T-helper 1 cell treated with Interleukin-12 subunit alpha and Interleukin-12 subunit beta and Interleukin-4 antibody, amounts not matched to agents 30 μg/mL and 1 μg/mL, for 36 hours (primary cell): ENCODE data around the gene SUPT6H.

Source experiments
- H3K27ac Mint-ChIP-seq: one replicate; pipeline ENCODE4 v1.8.0; 2021; ENCODE audit warnings: mild to moderate bottlenecking, mixed read lengths
- H3K27me3 Mint-ChIP-seq: one replicate; pipeline ENCODE4 v1.8.0; 2021; ENCODE audit warnings: low read depth, mixed read lengths
- H3K36me3 Mint-ChIP-seq: one replicate; pipeline ENCODE4 v1.8.0; 2021; ENCODE audit warnings: low read depth, mixed read lengths
- H3K4me1 Mint-ChIP-seq: one replicate; pipeline ENCODE4 v1.8.0; 2021; ENCODE audit warnings: low read depth, mixed read lengths
- H3K4me3 Mint-ChIP-seq: one replicate; pipeline ENCODE4 v1.8.0; 2021; ENCODE audit warnings: mild to moderate bottlenecking, moderate library complexity, mixed read lengths
- H3K9me3 Mint-ChIP-seq: one replicate; pipeline ENCODE4 v1.8.0; 2021; ENCODE audit warnings: mixed read lengths

Gene SUPT6H

GRCh38 chr17:28665994-28666393, 4.0 kb downstream of the SUPT6H start:
- H3K9me3 Mint-ChIP-seq = no peaks in the 10 kb centered on the region
- peaks cover 25% of the 10 kb centered on the region for H3K36me3 Mint-ChIP-seq
- H3K4me3 Mint-ChIP-seq = no peak overlapping the region
- H3K27ac Mint-ChIP-seq = peak overlapping the region; percentile 12
- peaks cover 40% of the 10 kb centered on the region for H3K4me1 Mint-ChIP-seq
- no peaks in the 10 kb centered on the region for H3K27me3 Mint-ChIP-seq

- H3K9me3 Mint-ChIP-seq = no peaks in the 10 kb centered on the region
- no peaks in the 10 kb centered on the region for H3K27me3 Mint-ChIP-seq
- H3K4me3 Mint-ChIP-seq = no peak overlapping the region
- peak overlapping the region; percentile 28 for H3K27ac Mint-ChIP-seq
- H3K4me1 Mint-ChIP-seq = peaks cover 38% of the 10 kb centered on the region
- peaks cover 32% of the 10 kb centered on the region for H3K36me3 Mint-ChIP-seq
Measured at GRCh38 chr17:28667870-28668269, 5.9 kb downstream of the SUPT6H start.

GRCh38 chr17:28669918-28670317, 7.9 kb downstream of the SUPT6H start:
- Mint-ChIP-seq H3K27me3 (no peaks in the 10 kb centered on the region), H3K4me1 (peaks cover 22% of the 10 kb centered on the region), H3K36me3 (peaks cover 38% of the 10 kb centered on the region), H3K4me3 (no peak overlapping the region), H3K9me3 (no peaks in the 10 kb centered on the region), H3K27ac (no peak overlapping the region)

- H3K36me3 Mint-ChIP-seq = peaks cover 56% of the 10 kb centered on the region
- no peak overlapping the region for H3K27ac Mint-ChIP-seq
- peaks cover 5% of the 10 kb centered on the region for H3K4me1 Mint-ChIP-seq
- H3K4me3 Mint-ChIP-seq = no peak overlapping the region
- H3K9me3 Mint-ChIP-seq = no peaks in the 10 kb centered on the region
- no peaks in the 10 kb centered on the region for H3K27me3 Mint-ChIP-seq
Measured at GRCh38 chr17:28675490-28675889, 13.5 kb downstream of the SUPT6H start.

GRCh38 chr17:28675980-28676379, 14.0 kb downstream of the SUPT6H start:
- H3K27ac Mint-ChIP-seq = no peak overlapping the region
- no peak overlapping the region for H3K4me3 Mint-ChIP-seq
- peaks cover 53% of the 10 kb centered on the region for H3K36me3 Mint-ChIP-seq
- H3K9me3 Mint-ChIP-seq = no peaks in the 10 kb centered on the region
- H3K27me3 Mint-ChIP-seq = no peaks in the 10 kb centered on the region
- peaks cover 3% of the 10 kb centered on the region for H3K4me1 Mint-ChIP-seq

GRCh38 chr17:28682655-28683054, 20.6 kb downstream of the SUPT6H start:
- Mint-ChIP-seq H3K36me3 (peaks cover 50% of the 10 kb centered on the region), H3K9me3 (no peaks in the 10 kb centered on the region), H3K27me3 (no peaks in the 10 kb centered on the region), H3K4me1 (no peaks in the 10 kb centered on the region), H3K27ac (no peak overlapping the region), H3K4me3 (no peak overlapping the region)

GRCh38 chr17:28684963-28685362, 23.0 kb downstream of the SUPT6H start:
- H3K4me1 Mint-ChIP-seq = no peaks in the 10 kb centered on the region
- no peak overlapping the region for H3K4me3 Mint-ChIP-seq
- H3K27me3 Mint-ChIP-seq = no peaks in the 10 kb centered on the region
- no peak overlapping the region for H3K27ac Mint-ChIP-seq
- peaks cover 62% of the 10 kb centered on the region for H3K36me3 Mint-ChIP-seq
- H3K9me3 Mint-ChIP-seq = no peaks in the 10 kb centered on the region

- Mint-ChIP-seq H3K9me3 (no peaks in the 10 kb centered on the region), H3K4me3 (no peak overlapping the region), H3K4me1 (no peaks in the 10 kb centered on the region), H3K36me3 (peaks cover 66% of the 10 kb centered on the region), H3K27me3 (no peaks in the 10 kb centered on the region), H3K27ac (no peak overlapping the region)
Measured at GRCh38 chr17:28685366-28685765, 23.4 kb downstream of the SUPT6H start.

- Mint-ChIP-seq H3K4me3 (no peak overlapping the region), H3K36me3 (peaks cover 70% of the 10 kb centered on the region), H3K27me3 (no peaks in the 10 kb centered on the region), H3K4me1 (no peaks in the 10 kb centered on the region), H3K9me3 (no peaks in the 10 kb centered on the region), H3K27ac (no peak overlapping the region)
Measured at GRCh38 chr17:28686296-28686695, 24.3 kb downstream of the SUPT6H start.

GRCh38 chr17:28688481-28688880, 26.5 kb downstream of the SUPT6H start:
- no peak overlapping the region for H3K27ac Mint-ChIP-seq
- no peak overlapping the region for H3K4me3 Mint-ChIP-seq
- H3K4me1 Mint-ChIP-seq = no peaks in the 10 kb centered on the region
- H3K36me3 Mint-ChIP-seq = peaks cover 63% of the 10 kb centered on the region
- no peaks in the 10 kb centered on the region for H3K27me3 Mint-ChIP-seq
- H3K9me3 Mint-ChIP-seq = no peaks in the 10 kb centered on the region

- H3K27me3 Mint-ChIP-seq = no peaks in the 10 kb centered on the region
- no peak overlapping the region for H3K27ac Mint-ChIP-seq
- no peaks in the 10 kb centered on the region for H3K4me1 Mint-ChIP-seq
- H3K4me3 Mint-ChIP-seq = no peak overlapping the region
- no peaks in the 10 kb centered on the region for H3K9me3 Mint-ChIP-seq
- H3K36me3 Mint-ChIP-seq = peaks cover 65% of the 10 kb centered on the region
Measured at GRCh38 chr17:28689011-28689410, 27.0 kb downstream of the SUPT6H start.

- peaks cover 49% of the 10 kb centered on the region for H3K36me3 Mint-ChIP-seq
- no peak overlapping the region for H3K27ac Mint-ChIP-seq
- no peak overlapping the region for H3K4me3 Mint-ChIP-seq
- H3K9me3 Mint-ChIP-seq = no peaks in the 10 kb centered on the region
- no peaks in the 10 kb centered on the region for H3K27me3 Mint-ChIP-seq
- no peaks in the 10 kb centered on the region for H3K4me1 Mint-ChIP-seq
Measured at GRCh38 chr17:28693869-28694268, 31.9 kb downstream of the SUPT6H start.

- peaks cover 49% of the 10 kb centered on the region for H3K36me3 Mint-ChIP-seq
Measured at GRCh38 chr17:28698253-28698941, 36.4 kb downstream of the SUPT6H start.

GRCh38 chr17:28700278-28700677, 38.3 kb downstream of the SUPT6H start:
- Mint-ChIP-seq H3K9me3 (no peaks in the 10 kb centered on the region), H3K27me3 (no peaks in the 10 kb centered on the region), H3K4me1 (no peaks in the 10 kb centered on the region), H3K36me3 (peaks cover 46% of the 10 kb centered on the region), H3K27ac (no peak overlapping the region), H3K4me3 (no peak overlapping the region)

More at GRCh38 chr17:28698253-28698941, 36.4 kb downstream of the SUPT6H start:
- Mint-ChIP-seq H3K27ac (no peak overlapping the region), H3K27me3 (no peaks in the 10 kb centered on the region), H3K4me1 (no peaks in the 10 kb centered on the region), H3K9me3 (no peaks in the 10 kb centered on the region), H3K4me3 (no peak overlapping the region)

- peaks cover under 1% of the 10 kb centered on the region for H3K4me1 Mint-ChIP-seq
- H3K36me3 Mint-ChIP-seq = peaks cover 44% of the 10 kb centered on the region
- no peak overlapping the region for H3K27ac Mint-ChIP-seq
Measured at GRCh38 chr17:28700830-28701492, 39.0 kb downstream of the SUPT6H start.

More at GRCh38 chr17:28700830-28701492, 39.0 kb downstream of the SUPT6H start:
- no peaks in the 10 kb centered on the region for H3K9me3 Mint-ChIP-seq
- H3K4me3 Mint-ChIP-seq = no peak overlapping the region
- H3K27me3 Mint-ChIP-seq = no peaks in the 10 kb centered on the region
